HG03066 (cell line): Measurements from ENCODE around the gene MTRF1.
"Not testable (repeated sequence)": the region's sequence is repeated elsewhere in the genome, so short reads cannot be mapped to it uniquely, and the experiment has no call there.

Source experiments
- ATAC-seq: cut with Tn5 transposase; IDR thresholded peaks from one replicate; pipeline ENCODE4 v1.9.1; 2021; ENCODE audit warnings: low read depth; ENCODE audit not compliant: unreplicated experiment

The MTRF1 gene

DNA sequence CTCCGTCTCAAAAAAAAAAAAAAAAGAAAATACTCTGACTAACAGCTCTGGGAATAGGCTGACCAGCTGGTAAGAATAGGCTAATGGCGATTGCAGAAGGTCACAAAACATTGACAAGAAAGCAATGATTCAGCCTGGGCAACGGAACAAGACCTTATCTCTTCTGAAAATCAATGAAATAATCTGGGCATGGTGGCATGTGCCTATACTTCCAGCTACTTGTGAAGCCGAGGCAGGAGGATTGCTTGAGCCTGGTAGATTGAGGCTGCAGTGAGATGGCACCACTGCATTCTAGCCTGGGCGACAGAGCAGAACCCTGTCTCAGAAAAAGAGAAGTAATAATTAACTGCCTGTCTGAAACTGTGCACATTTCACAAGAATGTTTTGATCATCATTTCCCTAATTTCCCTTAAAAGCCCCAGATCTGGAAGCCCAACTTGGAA is 18.8 kb upstream of the MTRF1 start:
- no peak for ATAC-seq

DNA sequence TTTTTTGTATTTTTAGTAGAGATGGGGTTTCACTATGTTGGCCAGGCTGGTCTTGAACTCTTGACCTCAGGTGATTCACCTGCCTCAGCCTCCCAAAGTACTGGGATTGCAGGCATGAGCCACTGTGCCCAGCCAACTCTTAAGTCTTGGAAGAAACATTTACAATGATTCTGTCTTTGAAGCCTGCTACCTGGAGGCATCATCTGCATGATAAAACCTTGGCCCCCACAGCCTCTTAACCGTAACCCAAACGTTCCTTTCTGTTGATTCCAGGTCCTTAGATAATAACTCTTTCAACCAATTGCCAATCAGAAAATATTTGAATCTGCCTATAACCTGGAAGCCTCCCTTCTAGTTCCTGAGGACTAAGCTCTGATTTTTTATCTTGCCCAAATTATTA is 15.8 kb upstream of the MTRF1 start:
- not testable (repeated sequence) for ATAC-seq

DNA sequence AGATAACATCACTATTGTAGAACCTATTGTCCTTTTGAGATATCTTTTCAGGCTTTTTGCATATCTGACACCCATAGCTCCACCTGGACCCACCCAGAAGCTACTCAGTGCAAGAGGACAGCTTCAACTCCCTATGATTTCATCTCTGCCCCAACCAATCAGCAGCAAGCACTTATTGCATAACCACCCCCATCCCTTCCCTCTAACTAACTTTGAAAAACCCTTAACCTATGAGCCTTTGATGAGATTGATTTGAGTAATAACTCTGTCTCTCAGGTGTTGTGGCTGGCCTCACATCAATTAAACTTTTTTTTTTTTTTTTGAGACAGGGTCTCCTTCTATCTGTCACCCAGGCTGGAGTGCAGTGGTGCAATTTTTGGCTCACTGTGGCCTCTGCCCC is 13.4 kb upstream of the MTRF1 start:
- no peak for ATAC-seq

DNA sequence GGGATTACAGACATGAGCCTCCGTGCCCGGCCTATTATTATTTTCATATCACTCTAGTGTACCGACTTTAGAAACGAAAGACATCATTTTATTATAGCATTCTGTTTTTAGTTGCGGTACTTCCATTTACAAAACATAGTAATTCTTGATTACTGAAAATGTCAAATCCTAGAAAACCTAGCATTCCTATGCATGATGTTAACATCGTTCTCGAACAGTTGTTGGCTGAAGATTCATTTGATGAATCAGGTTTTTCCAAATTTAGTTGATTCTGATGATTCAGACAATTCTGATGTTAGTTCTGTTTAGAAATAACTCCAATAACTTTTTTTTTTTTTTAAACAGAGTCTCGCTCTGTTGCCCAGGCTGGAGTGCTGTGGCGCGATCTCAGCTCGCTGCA is 11.5 kb upstream of the MTRF1 start:
- ATAC-seq, result no peak

DNA sequence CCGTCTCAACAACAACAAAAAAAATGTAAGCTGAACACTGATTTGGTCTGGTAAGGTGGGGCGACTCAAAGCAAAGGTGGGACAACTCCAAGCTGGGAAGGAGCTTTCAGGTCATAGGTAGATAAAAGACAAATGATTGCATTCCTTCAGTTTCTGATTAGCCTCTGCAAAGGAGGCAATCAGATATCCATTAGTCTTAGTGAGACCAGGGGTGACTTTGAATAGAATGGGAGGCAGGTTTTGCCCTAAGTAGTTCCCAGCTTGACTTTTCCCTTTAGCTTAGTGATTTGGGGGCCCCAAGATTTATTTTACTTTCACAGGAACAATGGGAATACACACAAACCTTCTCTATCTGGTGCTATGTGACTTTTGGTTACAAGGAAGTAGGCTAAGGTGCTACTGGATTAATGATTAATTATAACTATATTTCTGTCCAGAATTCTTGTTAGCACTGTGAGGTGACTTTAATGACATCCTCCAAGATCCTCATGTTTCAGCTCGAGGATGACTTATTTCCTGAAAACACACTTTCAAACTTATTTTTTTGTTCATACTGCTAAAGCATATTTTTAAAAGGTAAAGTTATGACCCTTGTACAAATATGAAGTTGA is 10.6 kb upstream of the MTRF1 start:
- ATAC-seq, result no peak

DNA sequence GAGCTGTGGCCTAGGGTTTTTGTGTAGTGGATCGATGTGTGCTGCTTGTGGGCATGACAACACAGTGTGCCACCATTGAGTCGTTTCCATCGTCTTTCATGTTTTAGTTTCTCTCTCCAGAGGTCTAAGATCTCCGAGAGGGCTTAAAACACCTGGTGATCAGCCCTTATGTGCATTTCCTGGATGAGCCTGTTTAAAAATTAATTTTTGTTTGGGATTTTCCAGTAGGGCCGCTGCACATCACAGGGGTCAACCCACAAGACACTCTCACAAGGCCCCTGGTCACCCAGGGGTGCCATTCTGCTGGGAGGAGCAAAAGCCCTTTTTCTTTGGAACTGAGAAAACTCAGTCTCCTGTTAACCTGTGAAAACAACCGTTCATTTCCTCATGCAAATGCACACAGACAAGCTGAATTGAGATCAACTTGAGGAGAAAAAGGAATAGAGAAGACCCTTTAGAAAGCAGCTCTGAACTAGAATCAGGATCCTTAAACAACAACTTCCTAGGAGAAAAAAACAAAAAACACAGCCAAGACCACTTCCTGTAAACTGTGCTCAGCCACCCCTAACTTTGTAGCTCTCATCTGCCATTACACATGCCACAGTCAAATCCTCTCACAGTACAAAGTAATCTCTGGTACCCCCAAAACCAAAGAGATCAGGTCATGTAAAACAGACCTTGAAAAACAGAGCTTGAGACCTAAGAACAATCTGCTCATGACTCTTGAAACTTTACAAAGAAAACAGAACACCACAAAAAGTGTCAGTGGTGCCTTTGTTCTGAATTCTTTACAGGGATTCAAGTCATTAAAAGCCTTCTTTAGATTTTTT is 8.3 kb upstream of the MTRF1 start:
- ATAC-seq, result no peak

DNA sequence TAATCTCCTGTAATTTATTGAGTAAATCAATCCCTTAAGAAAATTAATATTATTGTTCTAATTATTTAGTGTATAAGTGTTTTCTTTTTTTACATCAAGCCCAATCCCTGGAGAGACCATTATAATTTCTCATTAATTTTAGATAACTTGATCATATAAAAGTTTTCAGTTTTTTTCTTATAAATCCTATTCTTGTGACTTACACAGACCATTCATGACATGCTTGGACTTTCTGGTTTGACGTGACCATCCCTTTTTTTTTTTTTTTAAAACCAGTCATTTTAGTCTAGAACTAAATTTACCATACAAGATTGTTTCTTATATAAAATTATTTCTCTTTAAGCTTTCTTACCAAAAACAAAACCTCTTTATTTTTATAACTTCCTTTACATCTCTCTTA is 5.4 kb upstream of the MTRF1 start:
- ATAC-seq, result no peak

DNA sequence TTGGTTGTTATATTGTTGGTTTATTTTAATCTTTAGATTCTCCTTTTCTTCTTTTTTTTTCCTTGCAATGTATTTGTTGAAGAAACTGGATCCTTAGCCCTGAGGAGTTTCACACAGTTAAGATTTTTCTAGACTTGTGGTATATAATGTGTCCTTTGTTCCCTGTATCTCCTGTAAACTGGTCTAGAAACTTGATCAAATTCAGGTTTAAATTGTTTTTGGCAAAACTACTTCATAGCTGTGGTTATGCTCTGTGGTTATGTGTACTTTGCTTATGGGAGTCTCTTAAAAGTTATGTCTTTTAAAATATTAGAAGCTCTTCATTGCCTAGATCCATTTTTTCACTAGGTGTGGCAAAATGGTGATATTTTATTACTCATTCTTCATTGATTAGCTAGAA is 3.7 kb upstream of the MTRF1 start:
- no peak for ATAC-seq

DNA sequence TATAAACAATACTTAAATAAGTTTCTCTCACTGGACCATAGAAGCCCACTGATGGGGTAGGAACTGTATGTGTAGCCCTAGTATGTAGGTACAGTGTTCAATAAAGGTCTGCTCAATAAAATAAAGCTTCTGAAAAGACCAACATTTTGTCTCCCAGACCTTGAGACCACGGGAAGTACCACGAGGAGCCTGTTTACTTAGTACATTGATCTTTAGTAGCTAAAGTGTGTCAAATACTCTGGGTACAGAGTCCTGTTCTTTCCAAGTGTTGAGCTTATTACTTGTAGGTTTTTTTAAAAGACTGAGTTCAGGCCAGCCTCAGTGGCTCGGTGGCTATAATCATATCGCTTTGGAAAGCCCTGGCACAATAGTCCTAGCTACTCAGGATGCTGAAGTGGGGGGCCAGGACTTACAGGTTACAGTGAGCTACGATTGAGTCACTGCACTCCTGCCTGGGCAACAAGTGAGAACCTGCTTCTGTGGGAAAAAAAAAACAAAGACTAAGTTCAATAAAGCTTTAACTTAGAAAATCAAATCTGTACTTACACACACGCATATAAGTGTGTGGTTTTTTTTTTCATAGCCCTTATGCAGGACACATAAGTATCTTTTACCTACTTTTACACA is 3.4 kb downstream of the MTRF1 start:
- ATAC-seq, result no peak

DNA sequence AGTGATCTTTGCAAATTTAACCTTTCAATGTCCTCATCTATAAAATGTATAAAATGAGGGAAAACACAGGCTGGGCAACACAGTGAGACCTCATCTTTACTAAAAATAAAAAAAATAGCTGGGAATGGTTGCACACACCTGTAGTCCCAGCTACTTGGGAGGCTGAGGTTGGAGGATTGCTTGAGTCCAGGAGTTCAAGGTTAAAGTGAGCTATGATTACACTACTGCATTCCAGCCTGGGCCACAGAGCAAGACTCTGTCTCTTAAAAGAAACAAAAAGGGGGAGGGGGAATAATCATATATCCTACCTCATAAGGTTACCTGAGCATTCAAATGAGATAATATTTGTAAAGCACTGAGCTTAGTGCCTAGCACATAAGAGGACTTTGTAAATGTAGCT is 5.8 kb downstream of the MTRF1 start:
- no peak for ATAC-seq

DNA sequence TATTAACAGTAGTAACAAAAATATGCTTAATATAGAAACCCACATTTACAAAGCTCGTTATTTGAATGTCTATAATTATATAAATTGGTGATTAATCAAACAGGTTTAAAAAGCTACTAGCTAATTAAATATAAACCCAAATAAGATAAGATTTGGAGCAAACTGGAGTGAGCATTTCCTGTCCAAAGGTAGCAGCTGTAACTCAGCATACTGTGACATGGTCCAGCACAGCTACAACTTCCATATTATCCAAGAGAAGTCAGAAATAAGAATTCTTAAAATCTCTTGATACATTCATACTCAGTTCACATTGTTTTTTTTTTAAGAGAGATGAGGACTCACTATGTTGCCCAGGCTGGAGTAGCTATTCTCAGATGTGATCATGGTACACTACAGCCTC is 8.5 kb downstream of the MTRF1 start:
- no peak for ATAC-seq

DNA sequence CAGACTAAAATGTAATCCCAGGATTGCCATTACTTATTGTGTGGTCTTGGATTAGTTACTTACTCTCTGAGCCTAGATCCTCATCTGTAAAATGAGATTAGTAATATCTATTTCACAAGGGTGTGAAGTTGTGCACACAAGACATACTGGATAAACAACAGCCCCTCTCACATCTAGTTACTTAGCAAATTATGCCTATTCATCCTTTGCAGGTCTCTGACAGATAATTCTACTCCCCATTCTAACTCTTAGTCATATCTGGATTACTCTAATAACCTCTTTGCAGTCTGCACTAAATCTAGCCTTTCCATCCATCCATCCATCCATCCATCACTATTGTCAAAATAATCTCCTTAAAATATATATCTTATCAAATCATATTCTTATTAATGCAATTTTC is 12.4 kb downstream of the MTRF1 start:
- ATAC-seq, result no peak

DNA sequence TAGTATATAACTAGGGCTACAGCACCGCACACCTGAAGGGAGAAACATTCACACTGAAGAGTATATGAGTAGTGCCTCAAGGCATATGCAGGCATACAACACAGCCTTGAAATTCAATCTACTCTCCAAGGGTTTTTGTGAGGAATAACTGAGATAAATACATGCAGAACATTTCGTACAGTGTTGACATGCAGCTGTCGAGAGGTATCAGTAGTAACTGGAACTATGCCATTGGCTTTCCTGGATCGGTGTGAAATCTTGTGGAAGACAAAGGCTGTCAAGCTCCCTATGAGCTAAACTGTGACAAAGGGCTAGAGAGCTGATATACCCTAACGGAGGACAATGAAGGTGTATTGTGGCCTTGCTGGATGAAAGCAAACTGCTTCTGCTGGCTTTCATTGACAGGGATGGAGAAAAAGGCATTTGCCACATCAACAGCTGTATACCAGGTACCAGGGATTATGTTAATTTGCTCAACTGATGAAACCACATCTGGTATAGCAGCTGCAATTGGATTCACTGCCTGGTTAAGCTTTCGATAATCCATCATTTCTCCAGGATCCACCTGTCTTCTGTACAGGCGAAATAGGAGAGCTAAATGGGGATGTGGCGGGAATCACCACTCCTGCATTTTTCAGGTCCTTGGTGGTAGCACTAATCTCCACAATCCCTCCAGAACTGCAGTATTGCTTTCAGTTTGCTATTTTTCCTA is 16.3 kb downstream of the MTRF1 start:
- ATAC-seq, result no peak

DNA sequence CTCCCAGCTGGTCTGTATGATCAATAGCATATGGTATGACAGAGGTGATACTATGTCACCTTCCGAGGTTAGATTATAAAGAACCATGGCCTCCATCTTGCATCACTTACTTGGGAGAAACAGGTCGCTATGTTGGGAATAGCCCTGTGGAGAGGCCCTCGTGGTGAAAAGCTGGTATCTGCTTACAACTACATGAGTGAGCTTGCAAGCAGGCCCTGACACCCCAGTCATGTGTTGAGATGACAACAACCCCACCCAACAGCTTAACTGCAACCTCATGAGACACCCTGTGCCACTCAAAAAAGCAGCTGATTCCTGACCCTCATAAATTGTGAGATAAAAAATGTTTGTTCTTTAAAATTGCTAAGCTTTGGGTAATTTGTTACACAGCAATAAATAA is 18.8 kb downstream of the MTRF1 start:
- ATAC-seq, result no peak

DNA sequence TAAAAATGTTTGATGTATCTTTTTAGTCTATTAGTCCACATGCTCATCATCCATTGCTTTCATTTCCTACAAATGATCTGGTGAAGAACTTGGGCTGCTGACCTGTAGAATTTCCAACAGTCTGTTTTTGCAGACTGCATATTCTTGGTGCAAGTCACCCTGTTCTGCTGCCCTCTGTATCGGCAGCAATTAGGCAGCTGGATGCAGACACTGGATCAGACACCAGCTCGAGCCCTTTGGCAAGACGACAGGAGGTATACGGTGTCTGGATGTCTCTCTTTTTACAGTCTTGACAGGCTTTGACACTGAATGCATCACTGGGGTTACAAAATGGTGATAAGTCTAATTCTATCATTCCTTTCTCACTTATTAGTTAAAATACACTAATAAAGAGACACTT is 21.8 kb downstream of the MTRF1 start:
- no peak for ATAC-seq

DNA sequence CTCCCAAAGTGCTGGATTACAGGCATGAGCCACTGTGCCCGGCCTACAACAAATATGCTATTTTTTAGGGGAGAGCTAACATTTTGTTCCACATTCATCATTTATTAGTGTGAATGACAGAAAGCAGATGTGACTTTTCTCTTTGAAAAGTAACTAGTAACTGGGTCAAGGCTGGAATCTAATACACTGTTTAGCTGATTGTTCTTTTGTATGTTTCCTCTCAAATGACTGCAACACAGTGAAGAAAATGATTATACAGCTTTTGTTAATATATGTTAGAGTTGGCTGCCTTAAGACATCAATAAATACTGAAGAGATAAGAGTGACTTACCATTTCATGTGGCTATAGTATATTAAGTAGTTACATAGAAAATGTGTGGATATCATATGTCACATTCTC is 27.0 kb downstream of the MTRF1 start:
- no peak for ATAC-seq

DNA sequence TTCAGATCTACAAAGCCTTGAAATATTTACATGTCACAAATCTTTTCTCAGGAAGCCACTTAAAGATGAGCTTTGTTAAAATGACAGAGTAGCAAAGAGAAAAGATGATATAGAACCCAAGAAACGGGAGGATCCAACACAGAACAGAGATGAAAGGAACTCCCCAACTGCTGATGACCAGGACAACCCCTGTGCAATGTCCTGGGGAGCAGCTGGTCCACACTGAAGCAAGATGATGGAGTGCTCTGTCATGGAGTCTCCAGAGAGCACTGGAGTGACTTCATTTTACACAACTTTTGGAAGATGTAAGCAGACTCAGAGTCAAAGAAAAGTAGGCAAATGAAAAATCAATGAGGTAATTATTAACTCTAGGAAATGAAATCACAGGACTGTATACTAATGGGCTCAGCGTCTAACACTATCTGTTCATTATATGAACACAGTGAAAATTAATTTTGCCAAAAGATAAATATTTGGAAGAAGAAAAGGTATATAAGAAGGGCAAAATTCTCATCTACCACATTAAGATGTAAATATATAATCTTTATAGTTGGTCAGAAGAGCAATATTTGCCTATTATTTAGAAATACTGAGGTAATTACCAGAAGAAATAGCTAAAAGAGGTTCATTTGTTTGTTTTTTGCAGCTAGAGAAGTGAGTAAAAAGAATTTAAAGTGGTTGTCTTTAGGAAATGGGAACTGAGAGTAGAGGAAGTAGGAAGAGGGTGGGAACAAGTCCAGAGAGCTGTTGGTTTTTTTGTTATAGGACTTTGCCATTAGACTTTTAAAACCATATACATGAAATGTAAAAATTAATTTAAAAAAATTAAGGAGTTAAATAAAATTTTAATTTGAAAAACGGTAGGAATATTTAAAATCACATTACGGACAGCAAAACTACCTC is 30.5 kb downstream of the MTRF1 start:
- no peak for ATAC-seq

DNA sequence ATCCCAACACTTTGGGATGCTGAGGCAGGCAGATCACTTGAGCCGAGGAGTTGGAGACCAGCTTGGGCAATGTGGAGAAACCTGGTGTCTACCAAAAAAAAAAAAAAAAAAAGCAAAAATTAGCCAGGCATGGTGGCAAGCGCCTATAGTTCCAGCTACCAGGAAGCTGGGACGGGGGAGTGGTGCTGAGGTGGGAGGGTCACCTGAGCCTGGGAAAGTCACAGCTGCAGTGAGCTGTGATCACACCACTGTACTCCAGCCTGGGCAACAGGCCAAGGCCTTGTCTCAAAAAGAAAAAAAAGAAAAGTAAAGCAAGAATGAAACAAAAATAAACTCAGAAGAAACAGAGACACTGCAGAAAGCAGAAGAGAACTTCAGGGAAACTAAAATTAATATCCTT is 31.6 kb downstream of the MTRF1 start:
- no peak for ATAC-seq

DNA sequence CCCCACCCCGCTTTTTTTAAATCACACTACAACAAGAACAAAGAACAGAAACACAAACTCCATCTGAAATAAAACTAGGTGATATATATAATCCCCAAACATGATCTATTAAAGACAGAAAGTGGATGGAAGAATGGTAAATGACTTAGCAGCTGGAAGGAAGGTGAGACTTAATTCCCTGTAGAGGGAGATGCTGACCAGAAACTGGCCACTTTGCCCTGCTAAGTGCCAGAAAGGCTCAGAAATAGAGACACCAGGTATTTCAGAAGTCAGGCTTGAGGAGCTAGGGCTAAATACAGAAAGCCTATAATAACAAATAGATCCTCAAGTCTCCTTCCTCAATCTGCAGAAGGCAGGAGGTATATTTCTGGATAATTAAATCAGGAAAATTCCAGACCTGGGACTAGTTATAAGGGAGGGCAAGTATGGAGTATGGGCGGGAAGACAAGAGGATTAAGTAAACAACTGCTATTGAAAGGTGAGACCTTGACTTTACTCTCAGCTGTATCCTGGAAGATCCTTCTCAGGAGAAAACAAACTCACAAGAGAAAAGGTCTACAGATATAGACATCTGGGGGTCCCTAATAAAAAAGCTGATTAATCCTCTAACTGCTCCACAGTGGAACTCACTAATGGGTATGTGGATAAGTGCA is 32.2 kb downstream of the MTRF1 start:
- no peak for ATAC-seq

DNA sequence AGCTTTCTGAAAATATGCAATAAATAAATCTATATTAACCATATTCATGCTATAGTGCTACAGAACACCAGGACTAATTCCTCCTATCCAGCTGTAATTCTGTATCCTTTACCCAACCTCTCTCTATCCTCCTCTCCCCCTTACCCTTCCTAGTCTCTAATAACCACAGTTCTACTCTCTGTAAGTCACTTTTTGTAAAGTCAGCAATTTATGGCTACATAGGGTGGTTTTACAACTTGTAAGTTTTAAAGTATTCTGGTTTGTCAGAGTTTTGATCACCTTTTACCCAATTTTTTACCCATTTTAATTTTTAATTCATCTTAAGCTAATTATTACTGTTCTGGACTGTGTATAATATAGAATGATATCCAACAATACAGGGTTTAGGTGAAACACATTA is 34.0 kb downstream of the MTRF1 start:
- no peak for ATAC-seq
